GM23248 (cell line): ENCODE results near the gene TEAD2. TPM values are rescaled to one million over a fixed set of nuclear protein-coding genes. Genes with fewer than 3 reads are reported as not detected.
"Not testable (repeated sequence)": the region's sequence is repeated elsewhere in the genome, so short reads cannot be mapped to it uniquely, and the experiment has no call there.

Experiments
- DNase-seq: peaks from one replicate; pipeline ENCODE4 v3.0.0-alpha.2; 2015
- H2AFZ ChIP-seq: fragments of 200-600 bp; sonication (generic); 2 replicates; pipeline ENCODE4 v1.6.1; 2016; ENCODE audit warnings: antibody characterized with exemption
- H3F3A ChIP-seq: fragments of 200-600 bp; sonication (generic); 2 replicates; pipeline ENCODE4 v1.6.1; 2016; ENCODE audit warnings: mild to moderate bottlenecking, antibody characterized with exemption, mixed run types; ENCODE audit not compliant: insufficient read depth
- H3K27ac ChIP-seq: fragments of 200-600 bp; sonication (generic); 2 replicates; pipeline ENCODE4 v1.5.1; 2016; ENCODE audit warnings: mild to moderate bottlenecking
- H3K27me3 ChIP-seq: fragments of 200-600 bp; sonication (generic); replicated peaks from 2 replicates; pipeline ENCODE4 v1.6.1; 2016; ENCODE audit warnings: mild to moderate bottlenecking; ENCODE audit not compliant: insufficient read depth
- H3K36me3 ChIP-seq: fragments of 200-600 bp; sonication (generic); 2 replicates; pipeline ENCODE4 v1.6.1; 2016; ENCODE audit warnings: low read depth, mild to moderate bottlenecking
- H3K4me1 ChIP-seq: fragments of 200-600 bp; sonication (generic); 2 replicates; pipeline ENCODE4 v1.6.1; 2016; ENCODE audit warnings: mild to moderate bottlenecking; ENCODE audit not compliant: insufficient read depth
- H3K4me2 ChIP-seq: fragments of 200-600 bp; sonication (generic); one replicate; pipeline ENCODE4 v1.6.1; 2016; ENCODE audit warnings: mild to moderate bottlenecking; ENCODE audit not compliant: unreplicated experiment
- H3K4me3 ChIP-seq: fragments of 200-600 bp; sonication (generic); 2 replicates; pipeline ENCODE4 v1.5.1; 2016; ENCODE audit warnings: mild to moderate bottlenecking
- H3K79me2 ChIP-seq: fragments of 200-600 bp; sonication (generic); 2 replicates; pipeline ENCODE4 v1.6.1; 2016; ENCODE audit warnings: mild to moderate bottlenecking; ENCODE audit not compliant: insufficient read depth
- H3K9ac ChIP-seq: fragments of 200-600 bp; sonication (generic); 2 replicates; pipeline ENCODE4 v1.6.1; 2016; ENCODE audit warnings: mild to moderate bottlenecking
- H3K9me2 ChIP-seq: fragments of 200-600 bp; sonication (generic); 2 replicates; pipeline ENCODE4 v1.6.1; 2016; ENCODE audit warnings: mixed run types, mild to moderate bottlenecking, moderate library complexity; ENCODE audit not compliant: insufficient read depth
- H3K9me3 ChIP-seq: fragments of 200-600 bp; sonication (generic); one replicate; pipeline ENCODE4 v1.6.1; 2017; ENCODE audit warnings: low read depth
- H4K20me1 ChIP-seq: fragments of 200-600 bp; sonication (generic); 2 replicates; pipeline ENCODE4 v1.6.0; 2016; ENCODE audit not compliant: insufficient read depth
- EZH2 ChIP-seq: fragments of 200-600 bp; sonication (generic); IDR thresholded peaks from 2 replicates; pipeline ENCODE4 v1.6.1; 2018; ENCODE audit warnings: antibody characterized with exemption, mild to moderate bottlenecking; ENCODE audit not compliant: insufficient read depth, poor library complexity, severe bottlenecking
- EZH2phosphoT487 ChIP-seq: fragments of 200-600 bp; sonication (generic); IDR thresholded peaks from 2 replicates; pipeline ENCODE4 v1.6.1; 2018; ENCODE audit warnings: antibody characterized with exemption, moderate library complexity, mild to moderate bottlenecking, low read depth; ENCODE audit not compliant: insufficient read depth
- WGBS, 2 experiments: methylation state at CpG; one replicate each; pipeline ENCODE4 v1.1.6; 2015 to 2017; ENCODE audit warnings: low lambda C conversion rate in 2 of 2, low coverage in 1 of 2; ENCODE audit errors: missing lambda C conversion rate in 2 of 2; 5-methylcytosine and 5-hydroxymethylcytosine counted together
- in situ Hi-C: fragments of 300-500 bp; cut with MboI; formaldehyde crosslinking; loops from 2 replicates; pipeline ENCODE4 v1.15.0; 2020
- polyA plus RNA-seq: library from polyadenylated mRNA; unstranded; fragments of >200 nt; fragmentation: Nextera tagmentation; extraction: Ambion mirVana; gene quantifications from 2 replicates; pipeline ENCODE4 v1.2.1, GENCODE V29; 2016
- total RNA-seq: library from RNA; depleted of rRNA; stranded (reverse); fragments of >200 nt; shearing (Covaris generic); gene quantifications from 2 replicates; pipeline ENCODE4 v1.2.3, GENCODE V29; 2014

TEAD2 gene
- total and polyA plus RNA-seq, 2 experiments from 2014 or later = 7.8 to 18.7 TPM

DNA sequence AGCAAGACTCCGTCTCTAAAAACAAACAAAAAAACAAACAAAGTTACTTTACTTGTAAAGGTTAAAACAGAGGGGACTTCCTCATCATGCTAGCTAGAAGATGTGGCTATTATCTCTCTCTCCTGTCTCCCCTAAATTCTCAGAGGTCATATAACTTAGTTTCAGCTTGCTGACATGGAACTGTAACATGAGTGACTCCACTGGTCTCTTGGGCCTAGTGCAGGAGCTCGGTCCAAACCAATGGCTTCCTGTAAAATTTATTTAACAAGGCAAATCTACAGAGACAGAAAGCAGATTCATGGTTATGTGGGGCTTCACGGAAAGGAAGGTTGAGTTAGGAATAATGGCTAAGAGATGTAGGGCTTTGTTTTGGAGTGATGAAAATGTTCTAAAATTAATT lies 16.3 kb upstream of the TEAD2 start:
- Histone ChIP-seq H3K27ac (no peak overlapping the region), H3K9me3 (no peaks in the 10 kb centered on the region), H3K36me3 (no peaks in the 10 kb centered on the region), H3K9me2 (no peaks in the 10 kb centered on the region), H3K9ac (no peak overlapping the region), H3K4me1 (no peaks in the 10 kb centered on the region), H3K4me3 (no peak overlapping the region), H4K20me1 (no peaks in the 10 kb centered on the region), H3F3A (no peaks in the 10 kb centered on the region), H3K27me3 (no peaks in the 10 kb centered on the region; the same call in none of the 2 replicates), H3K4me2 (no peak overlapping the region), H2AFZ (no peak overlapping the region; the same call in 1 of the 2 replicates), H3K79me2 (no peaks in the 10 kb centered on the region)
- in situ Hi-C loops = no loop called here
- 62 to 68% methylated on average over 3 of the region's 3 CpGs for WGBS, 2 experiments
- DNase-seq = no peak
- no peak for TF ChIP-seq EZH2phosphoT487
- no peak for TF ChIP-seq EZH2

- no peak for TF ChIP-seq EZH2
- no peak for TF ChIP-seq EZH2phosphoT487
- Histone ChIP-seq H3K9ac (no peak overlapping the region), H3K4me1 (no peaks in the 10 kb centered on the region), H2AFZ (no peak overlapping the region), H3K79me2 (no peaks in the 10 kb centered on the region), H3K9me3 (no peaks in the 10 kb centered on the region), H3K36me3 (no peaks in the 10 kb centered on the region), H4K20me1 (no peaks in the 10 kb centered on the region), H3K9me2 (no peaks in the 10 kb centered on the region), H3F3A (no peaks in the 10 kb centered on the region), H3K27me3 (no peaks in the 10 kb centered on the region; the same call in none of the 2 replicates), H3K27ac (no peak overlapping the region), H3K4me2 (no peak overlapping the region), H3K4me3 (no peak overlapping the region)
- DNase-seq = no peak
- 71% methylated on average over 15 to 16 of the region's 16 CpGs for WGBS, 2 experiments
- in situ Hi-C loops = no loop called here
These were observed 12.6 kb upstream of the TEAD2 start for GRCh38 chr19:49374665-49375434.

- H4K20me1 ChIP-seq, H3F3A ChIP-seq, H3K9me2 ChIP-seq, in situ Hi-C loops, H3K79me2 ChIP-seq, H3K4me1 ChIP-seq, DNase-seq, H3K9me3 ChIP-seq, H3K36me3 ChIP-seq, H3K4me3 ChIP-seq, H3K9ac ChIP-seq, H2AFZ ChIP-seq, H3K4me2 ChIP-seq, H3K27ac ChIP-seq, H3K27me3 ChIP-seq: not testable (repeated sequence)
- WGBS, 2 experiments = 31 to 39% methylated on average over 3 of the region's 3 CpGs
These were observed 11.0 kb upstream of the TEAD2 start for GRCh38 chr19:49373174-49373573.

- no peaks in the 10 kb centered on the region for H3K9me3 ChIP-seq
- no peak overlapping the region for H3K4me2 ChIP-seq
These were observed 9.0 kb upstream of the TEAD2 start for GRCh38 chr19:49371184-49371583.

More at GRCh38 chr19:49371184-49371583, 9.0 kb upstream of the TEAD2 start:
- Histone ChIP-seq H3K36me3 (no peaks in the 10 kb centered on the region), H4K20me1 (no peaks in the 10 kb centered on the region), H3K27me3 (no peaks in the 10 kb centered on the region; the same call in none of the 2 replicates), H3K4me3 (no peak overlapping the region), H3K4me1 (no peaks in the 10 kb centered on the region), H3F3A (no peaks in the 10 kb centered on the region), H3K27ac (no peak overlapping the region), H3K9me2 (no peaks in the 10 kb centered on the region), H3K9ac (no peak overlapping the region), H2AFZ (no peak overlapping the region), H3K79me2 (no peaks in the 10 kb centered on the region)
- WGBS, 2 experiments = 50 to 56% methylated on average over 3 of the region's 3 CpGs
- in situ Hi-C loops = no loop called here
- no peak for DNase-seq
- no peak for TF ChIP-seq EZH2
- no peak for TF ChIP-seq EZH2phosphoT487
